Astrocyte (in vitro differentiated cells and primary cell): ENCODE data around the gene GSTA1.

Source experiments
- EZH2 ChIP-seq: IDR thresholded peaks from 2 replicates; pipeline ENCODE4 v1.6.1; 2012; ENCODE audit warnings: mild to moderate bottlenecking, low read length, inconsistent platforms; ENCODE audit not compliant: insufficient read depth
- TF ChIP-seq, protein P1 (sequence below): IDR thresholded peaks from 2 replicates; pipeline ENCODE4 v1.5.1; 2011; ENCODE audit warnings: low read depth, mild to moderate bottlenecking, inconsistent platforms, low read length, moderate library complexity; ENCODE audit not compliant: insufficient read depth

- no peak for TF ChIP-seq EZH2
- TF ChIP-seq, protein P1, sequence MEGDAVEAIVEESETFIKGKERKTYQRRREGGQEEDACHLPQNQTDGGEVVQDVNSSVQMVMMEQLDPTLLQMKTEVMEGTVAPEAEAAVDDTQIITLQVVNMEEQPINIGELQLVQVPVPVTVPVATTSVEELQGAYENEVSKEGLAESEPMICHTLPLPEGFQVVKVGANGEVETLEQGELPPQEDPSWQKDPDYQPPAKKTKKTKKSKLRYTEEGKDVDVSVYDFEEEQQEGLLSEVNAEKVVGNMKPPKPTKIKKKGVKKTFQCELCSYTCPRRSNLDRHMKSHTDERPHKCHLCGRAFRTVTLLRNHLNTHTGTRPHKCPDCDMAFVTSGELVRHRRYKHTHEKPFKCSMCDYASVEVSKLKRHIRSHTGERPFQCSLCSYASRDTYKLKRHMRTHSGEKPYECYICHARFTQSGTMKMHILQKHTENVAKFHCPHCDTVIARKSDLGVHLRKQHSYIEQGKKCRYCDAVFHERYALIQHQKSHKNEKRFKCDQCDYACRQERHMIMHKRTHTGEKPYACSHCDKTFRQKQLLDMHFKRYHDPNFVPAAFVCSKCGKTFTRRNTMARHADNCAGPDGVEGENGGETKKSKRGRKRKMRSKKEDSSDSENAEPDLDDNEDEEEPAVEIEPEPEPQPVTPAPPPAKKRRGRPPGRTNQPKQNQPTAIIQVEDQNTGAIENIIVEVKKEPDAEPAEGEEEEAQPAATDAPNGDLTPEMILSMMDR, result no peak
Measured at GRCh38 chr6:52760105-52760765, 43.4 kb downstream of the GSTA1 start.
